PC-9 (cell line): ENCODE measurements around the gene SH2D5. TPM values are rescaled to one million over a fixed set of nuclear protein-coding genes. Genes with fewer than 3 reads are reported as not detected.

Source experiments
- BruUV-seq: library from RNA; stranded (reverse); fragments of 400-500 nt; replicated peaks from 2 replicates; lab custom pipeline; 2021; lab: Mats Ljungman, UMichigan
- CTCF ChIA-PET: fragments of 300-600 bp; sonication (Branson Sonifier 250); formaldehyde crosslinking; loops from one replicate; lab custom pipeline; 2022; ENCODE audit warnings: antibody characterized with exemption; lab: Charles Lee
- POLR2A ChIA-PET: fragments of 300-600 bp; sonication (Branson Sonifier 250); formaldehyde crosslinking; loops from one replicate; lab custom pipeline; 2022; ENCODE audit warnings: antibody characterized with exemption; ENCODE audit not compliant: unreplicated experiment; lab: Charles Lee
- DNase-seq, 2 experiments: peaks; one replicate each; pipeline versions ENCODE4 v3.0.0 to v3.0.0-alpha.2; 2015 to 2022; ENCODE audit warnings: mixed read lengths in 1 of 2
- H2AFZ ChIP-seq: fragments of 200-600 bp; sonication (generic); 2 replicates; pipeline ENCODE4 v1.8.1; 2017; ENCODE audit warnings: antibody characterized with exemption
- H3F3A ChIP-seq: fragments of 200-600 bp; sonication (generic); 2 replicates; pipeline ENCODE4 v1.8.1; 2017; ENCODE audit warnings: antibody characterized with exemption, mild to moderate bottlenecking, low read depth; ENCODE audit not compliant: insufficient read depth
- H3K27ac ChIP-seq: fragments of 200-600 bp; sonication (generic); 2 replicates; pipeline ENCODE4 v1.6.1; 2016; ENCODE audit warnings: mixed run types
- H3K27me3 ChIP-seq: fragments of 200-600 bp; sonication (generic); 2 replicates; pipeline ENCODE4 v1.6.1; 2016; ENCODE audit warnings: low read depth, mixed run types; ENCODE audit not compliant: insufficient read depth
- H3K36me3 ChIP-seq: fragments of 200-600 bp; sonication (generic); 2 replicates; pipeline ENCODE4 v1.6.1; 2016; ENCODE audit warnings: low read depth, mixed run types
- H3K4me1 ChIP-seq: fragments of 200-600 bp; sonication (generic); replicated peaks from 2 replicates; pipeline ENCODE4 v1.6.1; 2016; ENCODE audit warnings: mixed run types; ENCODE audit not compliant: insufficient read depth
- H3K4me2 ChIP-seq: fragments of 200-600 bp; sonication (generic); 2 replicates; pipeline ENCODE4 v1.6.1; 2017; ENCODE audit warnings: mixed run types
- H3K4me3 ChIP-seq: fragments of 200-600 bp; sonication (generic); 2 replicates; pipeline ENCODE4 v1.6.1; 2016; ENCODE audit warnings: mixed run types
- H3K79me2 ChIP-seq: fragments of 200-600 bp; sonication (generic); 2 replicates; pipeline ENCODE4 v1.6.1; 2017; ENCODE audit warnings: low read depth, mixed run types
- H3K9me2 ChIP-seq: fragments of 200-600 bp; sonication (generic); 2 replicates; pipeline ENCODE4 v1.8.1; 2017; ENCODE audit warnings: mild to moderate bottlenecking; ENCODE audit not compliant: insufficient read depth
- H3K9me3 ChIP-seq: fragments of 200-600 bp; sonication (generic); 2 replicates; pipeline ENCODE4 v1.8.1; 2016; ENCODE audit warnings: low read depth; ENCODE audit not compliant: insufficient read depth
- H4K20me1 ChIP-seq: fragments of 200-600 bp; sonication (generic); 2 replicates; pipeline ENCODE4 v1.8.1; 2017; ENCODE audit not compliant: insufficient read depth
- EZH2 ChIP-seq: fragments of 200-600 bp; sonication (generic); IDR thresholded peaks from 2 replicates; pipeline ENCODE4 v1.8.0; 2017; ENCODE audit warnings: antibody characterized with exemption, low read depth
- intact Hi-C: fragments of 100-400 bp; cut with micrococcal nuclease; formaldehyde crosslinking; loops from one replicate; pipeline ENCODE4 v1.10.0; 2022; ENCODE audit not compliant: unreplicated experiment
- total RNA-seq: library from RNA; stranded (reverse); gene quantifications from 2 replicates; pipeline ENCODE4 v1.2.3, GENCODE V29; 2021
- TF ChIP-seq, protein P1 (sequence below): fragments of 200-600 bp; sonication (generic); conservative IDR thresholded peaks from 2 replicates; pipeline ENCODE4 v1.6.1; 2017; ENCODE audit warnings: mixed run types, antibody characterized with exemption, mild to moderate bottlenecking, moderate library complexity

SH2D5 gene
- total RNA-seq, 1 experiment from 2014 or later = 1.5 TPM

GRCh38 chr1:20709868-20710267 lies 22.6 kb downstream of the SH2D5 start:
- POLR2A ChIA-PET = no interaction called here
- no peak overlapping the region for H3K4me3 ChIP-seq
- no TSS peak for BruUV-seq
- no peak overlapping the region for H3K27ac ChIP-seq
- no peak overlapping the region for H3K4me2 ChIP-seq
- CTCF ChIA-PET = no interaction called here
- no peak for DNase-seq
- H3K9me3 ChIP-seq = no peaks in the 10 kb centered on the region
- no peaks in the 10 kb centered on the region for H3K79me2 ChIP-seq
- no peaks in the 10 kb centered on the region; the same call in 1 of the 2 replicates for H3F3A ChIP-seq
- no peaks in the 10 kb centered on the region for H4K20me1 ChIP-seq
- TF ChIP-seq, protein P1, sequence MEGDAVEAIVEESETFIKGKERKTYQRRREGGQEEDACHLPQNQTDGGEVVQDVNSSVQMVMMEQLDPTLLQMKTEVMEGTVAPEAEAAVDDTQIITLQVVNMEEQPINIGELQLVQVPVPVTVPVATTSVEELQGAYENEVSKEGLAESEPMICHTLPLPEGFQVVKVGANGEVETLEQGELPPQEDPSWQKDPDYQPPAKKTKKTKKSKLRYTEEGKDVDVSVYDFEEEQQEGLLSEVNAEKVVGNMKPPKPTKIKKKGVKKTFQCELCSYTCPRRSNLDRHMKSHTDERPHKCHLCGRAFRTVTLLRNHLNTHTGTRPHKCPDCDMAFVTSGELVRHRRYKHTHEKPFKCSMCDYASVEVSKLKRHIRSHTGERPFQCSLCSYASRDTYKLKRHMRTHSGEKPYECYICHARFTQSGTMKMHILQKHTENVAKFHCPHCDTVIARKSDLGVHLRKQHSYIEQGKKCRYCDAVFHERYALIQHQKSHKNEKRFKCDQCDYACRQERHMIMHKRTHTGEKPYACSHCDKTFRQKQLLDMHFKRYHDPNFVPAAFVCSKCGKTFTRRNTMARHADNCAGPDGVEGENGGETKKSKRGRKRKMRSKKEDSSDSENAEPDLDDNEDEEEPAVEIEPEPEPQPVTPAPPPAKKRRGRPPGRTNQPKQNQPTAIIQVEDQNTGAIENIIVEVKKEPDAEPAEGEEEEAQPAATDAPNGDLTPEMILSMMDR = no peak
- no peak for TF ChIP-seq EZH2
- no peaks in the 10 kb centered on the region for H3K9me2 ChIP-seq
- H2AFZ ChIP-seq = no peak overlapping the region
- H3K27me3 ChIP-seq = no peaks in the 10 kb centered on the region
- intact Hi-C loops = no loop called here
- no peaks in the 10 kb centered on the region for H3K4me1 ChIP-seq
- H3K36me3 ChIP-seq = no peaks in the 10 kb centered on the region

DNA sequence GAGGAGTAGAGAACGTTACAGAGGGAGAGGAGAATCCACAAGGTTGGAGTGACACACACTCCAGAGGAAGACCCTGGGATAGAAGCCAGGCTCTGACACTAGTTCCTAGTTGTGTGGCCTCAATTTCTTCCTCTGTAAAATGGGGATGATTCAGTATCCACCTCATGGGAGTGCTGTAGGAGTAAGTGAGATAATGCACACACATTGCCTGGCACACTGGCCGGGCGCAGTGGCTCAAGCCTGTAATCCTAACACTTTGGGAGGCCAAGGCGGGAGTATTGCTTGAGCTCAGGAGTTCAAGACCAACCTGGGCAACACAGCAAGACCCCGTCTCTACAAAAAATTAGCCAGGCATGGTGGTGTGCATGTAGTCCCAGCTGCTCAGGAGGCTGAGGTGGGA lies 23.6 kb downstream of the SH2D5 start:
- Histone ChIP-seq H3K4me1 (no peaks in the 10 kb centered on the region), H3F3A (no peaks in the 10 kb centered on the region; the same call in 1 of the 2 replicates), H3K79me2 (no peaks in the 10 kb centered on the region), H3K4me2 (no peak overlapping the region), H3K9me2 (no peaks in the 10 kb centered on the region), H3K4me3 (no peak overlapping the region), H3K27ac (no peak overlapping the region), H3K27me3 (no peaks in the 10 kb centered on the region), H3K9me3 (no peaks in the 10 kb centered on the region), H2AFZ (no peak overlapping the region), H4K20me1 (no peaks in the 10 kb centered on the region), H3K36me3 (no peaks in the 10 kb centered on the region)
- intact Hi-C loops = no loop called here
- TF ChIP-seq, protein P1 = no peak
- TF ChIP-seq EZH2 = no peak
- no peak for DNase-seq
- BruUV-seq = no TSS peak
- CTCF ChIA-PET = no interaction called here
- POLR2A ChIA-PET = no interaction called here

DNA sequence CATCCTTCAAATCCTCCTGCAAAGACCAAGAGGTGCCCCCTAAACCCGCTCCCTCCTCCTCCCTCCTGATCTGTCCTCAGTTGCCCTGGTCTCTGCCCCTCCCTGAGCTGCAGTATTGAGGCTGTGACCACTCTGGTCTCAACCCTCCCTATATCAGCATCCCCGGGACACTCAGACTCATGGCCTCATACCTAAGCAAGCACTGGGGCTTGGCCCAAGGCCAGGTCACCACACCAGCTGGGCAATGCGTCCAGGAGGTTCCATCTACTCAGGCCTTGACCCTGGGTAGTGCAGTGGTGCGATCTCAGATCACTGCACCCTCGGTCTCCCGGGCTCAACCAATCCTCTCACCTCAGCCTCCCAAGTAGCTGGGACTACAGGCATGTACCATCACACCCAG lies 24.4 kb downstream of the SH2D5 start:
- H3K27ac ChIP-seq = no peak overlapping the region
- no peak overlapping the region for H3K4me2 ChIP-seq
- no peak overlapping the region for H3K4me3 ChIP-seq
- CTCF ChIA-PET = no interaction called here
- no peaks in the 10 kb centered on the region for H3K79me2 ChIP-seq
- H3K9me2 ChIP-seq = no peaks in the 10 kb centered on the region
- no peaks in the 10 kb centered on the region for H3K4me1 ChIP-seq
- POLR2A ChIA-PET = interaction anchor here (0.6 kb wide), 1 partner anchor 94 kb away, joined by 3 read pairs; no protein-coding TSS in a partner anchor
- DNase-seq = no peak
- no peaks in the 10 kb centered on the region for H3K9me3 ChIP-seq
- no peaks in the 10 kb centered on the region for H3K36me3 ChIP-seq
- H3F3A ChIP-seq = no peaks in the 10 kb centered on the region; the same call in 1 of the 2 replicates
- H3K27me3 ChIP-seq = no peaks in the 10 kb centered on the region
- no peaks in the 10 kb centered on the region for H4K20me1 ChIP-seq
- H2AFZ ChIP-seq = no peak overlapping the region
- TF ChIP-seq, protein P1 = no peak
- no peak for TF ChIP-seq EZH2
- intact Hi-C loops = no loop called here
- BruUV-seq = no TSS peak
